ENCODE results near the gene CIAO1. TPM values are rescaled to one million over a fixed set of nuclear protein-coding genes. Genes with fewer than 3 reads are reported as not detected.

CIAO1 gene
- total and polyA plus RNA-seq, 2 of the 13 experiments (the other 11 are each of a cell fraction or from before 2014, with no cell fraction given): 99.3 to 120 TPM

DNA sequence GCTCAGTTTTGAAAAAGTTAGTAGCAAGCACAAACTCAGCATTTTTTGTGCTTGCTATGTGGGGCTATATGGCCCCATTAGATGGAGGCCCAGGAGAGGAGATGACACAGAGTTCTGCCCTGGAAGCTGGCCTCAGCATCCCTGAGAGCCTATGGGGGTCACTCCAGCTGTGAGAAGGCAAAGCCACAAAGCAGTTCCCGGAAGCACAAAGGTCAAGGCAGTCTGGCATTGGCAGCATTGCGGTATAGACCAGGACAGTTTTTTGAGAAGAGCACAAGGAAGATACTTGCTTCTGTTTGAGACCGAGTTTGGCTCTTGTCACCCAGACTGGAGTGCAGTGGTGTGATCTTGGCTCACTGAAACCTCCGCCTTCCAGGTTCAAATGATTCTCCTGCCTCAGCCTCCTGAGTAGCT is 51.6 kb downstream of the CIAO1 start (continued):
- TF ChIP-seq, protein P1, sequence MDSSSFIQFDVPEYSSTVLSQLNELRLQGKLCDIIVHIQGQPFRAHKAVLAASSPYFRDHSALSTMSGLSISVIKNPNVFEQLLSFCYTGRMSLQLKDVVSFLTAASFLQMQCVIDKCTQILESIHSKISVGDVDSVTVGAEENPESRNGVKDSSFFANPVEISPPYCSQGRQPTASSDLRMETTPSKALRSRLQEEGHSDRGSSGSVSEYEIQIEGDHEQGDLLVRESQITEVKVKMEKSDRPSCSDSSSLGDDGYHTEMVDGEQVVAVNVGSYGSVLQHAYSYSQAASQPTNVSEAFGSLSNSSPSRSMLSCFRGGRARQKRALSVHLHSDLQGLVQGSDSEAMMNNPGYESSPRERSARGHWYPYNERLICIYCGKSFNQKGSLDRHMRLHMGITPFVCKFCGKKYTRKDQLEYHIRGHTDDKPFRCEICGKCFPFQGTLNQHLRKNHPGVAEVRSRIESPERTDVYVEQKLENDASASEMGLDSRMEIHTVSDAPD (CRISPR knock-in tag; IDR thresholded peaks at IDR 0.05): peak; percentile 70; the same call in 1 of the 2 replicates
- TF ChIP-seq ETV6 (CRISPR knock-in tag; conservative IDR thresholded peaks at IDR 0.05) (peak; percentile 99), PAX8 (CRISPR knock-in tag; IDR thresholded peaks at IDR 0.05; ENCODE audit: borderline replicate concordance) (no peak), CBFB (CRISPR knock-in tag; IDR thresholded peaks at IDR 0.05) (peak; percentile 66; the same call in 1 of the 2 replicates), KDM1A (CRISPR knock-in tag; IDR thresholded peaks at IDR 0.05) (peak; percentile 73), RFXAP (CRISPR knock-in tag; IDR thresholded peaks at IDR 0.05; ENCODE audit: borderline replicate concordance) (0 out of 2 replicates have a peak, but pooled peaks have one; percentile 31), ZNF256 (CRISPR knock-in tag; conservative IDR thresholded peaks at IDR 0.05) (no peak), NR2F6 (IDR thresholded peaks at IDR 0.05) (peak; percentile 77), NR2F6 (CRISPR knock-in tag; IDR thresholded peaks at IDR 0.05) (peak; percentile 85), ZFY (CRISPR knock-in tag; IDR thresholded peaks at IDR 0.05) (no peak), ZNF792 (CRISPR knock-in tag; IDR thresholded peaks at IDR 0.05) (peak; percentile 10; the same call in 1 of the 2 replicates), ZNF703 (CRISPR knock-in tag; IDR thresholded peaks at IDR 0.05; ENCODE audit: borderline replicate concordance) (no peak), SOX5 (CRISPR knock-in tag; IDR thresholded peaks at IDR 0.05; ENCODE audit: borderline replicate concordance) (peak; percentile 42; the same call in 1 of the 2 replicates), ZMYM3 (CRISPR knock-in tag; IDR thresholded peaks at IDR 0.05) (0 out of 2 replicates have a peak, but pooled peaks have one; percentile 31), NFKBIZ (CRISPR knock-in tag; IDR thresholded peaks at IDR 0.05) (peak; percentile 37; the same call in 1 of the 2 replicates), YY1 (IDR thresholded peaks at IDR 0.05; ENCODE audit: insufficient read depth, insufficient replicate concordance, low read depth, low read length) (no peak), WIZ (CRISPR knock-in tag; IDR thresholded peaks at IDR 0.05) (peak; percentile 64; the same call in 1 of the 2 replicates), TGIF2 (CRISPR knock-in tag; IDR thresholded peaks at IDR 0.05) (no peak), HOXD1 (CRISPR knock-in tag; IDR thresholded peaks at IDR 0.05) (0 out of 2 replicates have a peak, but pooled peaks have one; percentile 26), NR3C1 (CRISPR knock-in tag; IDR thresholded peaks at IDR 0.05) (no peak), ZNF629 (CRISPR knock-in tag; conservative IDR thresholded peaks at IDR 0.05) (peak; percentile 43), ELF1 (CRISPR knock-in tag; IDR thresholded peaks at IDR 0.05) (peak; percentile 78), RAD51 (IDR thresholded peaks at IDR 0.05; ENCODE audit: borderline replicate concordance) (no peak), HDAC1 (CRISPR knock-in tag; IDR thresholded peaks at IDR 0.05) (peak; percentile 75), ZNF501 (CRISPR knock-in tag; IDR thresholded peaks at IDR 0.05) (0 out of 2 replicates have a peak, but pooled peaks have one; percentile 12), ZFP1 (CRISPR knock-in tag; IDR thresholded peaks at IDR 0.05) (0 out of 2 replicates have a peak, but pooled peaks have one; percentile 12), ZNF790 (CRISPR knock-in tag; IDR thresholded peaks at IDR 0.05; ENCODE audit: borderline replicate concordance) (no peak)
- TF ChIP-seq, protein P2, sequence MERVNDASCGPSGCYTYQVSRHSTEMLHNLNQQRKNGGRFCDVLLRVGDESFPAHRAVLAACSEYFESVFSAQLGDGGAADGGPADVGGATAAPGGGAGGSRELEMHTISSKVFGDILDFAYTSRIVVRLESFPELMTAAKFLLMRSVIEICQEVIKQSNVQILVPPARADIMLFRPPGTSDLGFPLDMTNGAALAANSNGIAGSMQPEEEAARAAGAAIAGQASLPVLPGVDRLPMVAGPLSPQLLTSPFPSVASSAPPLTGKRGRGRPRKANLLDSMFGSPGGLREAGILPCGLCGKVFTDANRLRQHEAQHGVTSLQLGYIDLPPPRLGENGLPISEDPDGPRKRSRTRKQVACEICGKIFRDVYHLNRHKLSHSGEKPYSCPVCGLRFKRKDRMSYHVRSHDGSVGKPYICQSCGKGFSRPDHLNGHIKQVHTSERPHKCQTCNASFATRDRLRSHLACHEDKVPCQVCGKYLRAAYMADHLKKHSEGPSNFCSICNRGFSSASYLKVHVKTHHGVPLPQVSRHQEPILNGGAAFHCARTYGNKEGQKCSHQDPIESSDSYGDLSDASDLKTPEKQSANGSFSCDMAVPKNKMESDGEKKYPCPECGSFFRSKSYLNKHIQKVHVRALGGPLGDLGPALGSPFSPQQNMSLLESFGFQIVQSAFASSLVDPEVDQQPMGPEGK (CRISPR knock-in tag; IDR thresholded peaks at IDR 0.05): peak; percentile 65
- TF ChIP-seq, protein P3, sequence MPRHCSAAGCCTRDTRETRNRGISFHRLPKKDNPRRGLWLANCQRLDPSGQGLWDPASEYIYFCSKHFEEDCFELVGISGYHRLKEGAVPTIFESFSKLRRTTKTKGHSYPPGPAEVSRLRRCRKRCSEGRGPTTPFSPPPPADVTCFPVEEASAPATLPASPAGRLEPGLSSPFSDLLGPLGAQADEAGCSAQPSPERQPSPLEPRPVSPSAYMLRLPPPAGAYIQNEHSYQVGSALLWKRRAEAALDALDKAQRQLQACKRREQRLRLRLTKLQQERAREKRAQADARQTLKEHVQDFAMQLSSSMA (CRISPR knock-in tag; IDR thresholded peaks at IDR 0.05): no peak
- TF ChIP-seq, protein P4, sequence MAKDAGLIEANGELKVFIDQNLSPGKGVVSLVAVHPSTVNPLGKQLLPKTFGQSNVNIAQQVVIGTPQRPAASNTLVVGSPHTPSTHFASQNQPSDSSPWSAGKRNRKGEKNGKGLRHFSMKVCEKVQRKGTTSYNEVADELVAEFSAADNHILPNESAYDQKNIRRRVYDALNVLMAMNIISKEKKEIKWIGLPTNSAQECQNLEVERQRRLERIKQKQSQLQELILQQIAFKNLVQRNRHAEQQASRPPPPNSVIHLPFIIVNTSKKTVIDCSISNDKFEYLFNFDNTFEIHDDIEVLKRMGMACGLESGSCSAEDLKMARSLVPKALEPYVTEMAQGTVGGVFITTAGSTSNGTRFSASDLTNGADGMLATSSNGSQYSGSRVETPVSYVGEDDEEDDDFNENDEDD (CRISPR knock-in tag; IDR thresholded peaks at IDR 0.05; ENCODE audit: borderline replicate concordance): no peak

Data from HepG2 (cell line).